Hypothalamus (tissue), 51 donors: ENCODE results near the gene PEX7.
"Not testable (repeated sequence)": the region's sequence is repeated elsewhere in the genome, so short reads cannot be mapped to it uniquely, and the experiment has no call there.

Experiments
- DNase-seq, 51 donors: peaks; one replicate each; lab custom pipeline; 2025; lab: John Stamatoyannopoulos, UW

Gene PEX7

GRCh38 chr6:136822376-136823127, at the start of gene PEX7:
Gene PEX7, plus strand, starts transcription at chr6:136822592. Its CDS starts 74 bp downstream, at chr6:136822666.
- DNase-seq = peak; percentile 44 to 96 (median 86)

GRCh38 chr6:136772685-136773472, 49.5 kb upstream of the PEX7 start:
- DNase-seq = peak in 2 of 51 donors; percentile 11

- DNase-seq = no peak
These were observed 49.0 kb upstream of the PEX7 start for GRCh38 chr6:136773473-136773796.

- DNase-seq = no peak
These were observed 48.0 kb upstream of the PEX7 start for GRCh38 chr6:136774228-136775041.

GRCh38 chr6:136775081-136775480, 47.3 kb upstream of the PEX7 start:
- DNase-seq = no peak

GRCh38 chr6:136775548-136775947, 46.8 kb upstream of the PEX7 start:
- DNase-seq = no peak

GRCh38 chr6:136777651-136778050, 44.7 kb upstream of the PEX7 start:
- DNase-seq = no peak

- DNase-seq = no peak
These were observed 42.7 kb upstream of the PEX7 start for GRCh38 chr6:136779682-136780081.

GRCh38 chr6:136780972-136781371, 41.4 kb upstream of the PEX7 start:
- no peak for DNase-seq

GRCh38 chr6:136782021-136782770, 40.2 kb upstream of the PEX7 start:
- no peak for DNase-seq

GRCh38 chr6:136783021-136783420, 39.4 kb upstream of the PEX7 start:
- DNase-seq = no peak

- peak in 12 of 51 donors; percentile 4 to 45 (median 19) for DNase-seq
These were observed 38.7 kb upstream of the PEX7 start for GRCh38 chr6:136783495-136784270.

- no peak for DNase-seq
These were observed 38.1 kb upstream of the PEX7 start for GRCh38 chr6:136784271-136784664.

- DNase-seq = peak in 13 of 51 donors; percentile 7 to 35 (median 23)
These were observed 37.3 kb upstream of the PEX7 start for GRCh38 chr6:136784910-136785746.

- no peak for DNase-seq
These were observed 35.7 kb upstream of the PEX7 start for GRCh38 chr6:136786658-136787057.

GRCh38 chr6:136787726-136788068, 34.7 kb upstream of the PEX7 start:
- DNase-seq = no peak

- no peak for DNase-seq
These were observed 34.1 kb upstream of the PEX7 start for GRCh38 chr6:136788069-136788902.

- DNase-seq = not testable (repeated sequence)
These were observed 33.0 kb upstream of the PEX7 start for GRCh38 chr6:136789440-136789839.
